Testis (tissue), 2 donors: Measurements from ENCODE around the gene CXXC4.

ENCODE experiments used
- CTCF ChIP-seq, 3 experiments: fragments of 450-650 bp in 2 of 3; fragments of 200-600 bp in 1 of 3; sonication (generic) in 1 of 3; IDR thresholded peaks; one replicate each; pipeline ENCODE4 v1.5.1; 2016 to 2019; ENCODE audit warnings: antibody characterized with exemption in 3 of 3, mild to moderate bottlenecking in 2 of 3, moderate library complexity in 1 of 3
- POLR2A ChIP-seq: fragments of 450-650 bp; IDR thresholded peaks from one replicate; pipeline ENCODE4 v1.6.1; 2017; ENCODE audit warnings: antibody characterized with exemption, mild to moderate bottlenecking, moderate library complexity

- no peak for TF ChIP-seq POLR2A
- TF ChIP-seq CTCF (IDR thresholded peaks at IDR 0.05), result no peak
These were observed 38.0 kb upstream of the CXXC4 start for GRCh38 chr4:104532677-104533076.
